Measurements from ENCODE around the gene CERCAM. TPM values are rescaled to one million over a fixed set of nuclear protein-coding genes. Genes with fewer than 3 reads are reported as not detected.

CERCAM gene
- total and polyA plus RNA-seq, 2 of the 13 experiments (the other 11 are each of a cell fraction or from before 2014, with no cell fraction given) = 9.0 to 17.1 TPM

- FAIRE-seq (no peak), DNase-seq (ENCODE audit: low spot score) (no peak), ATAC-seq (no peak)
- H3K79me2 ChIP-seq (ENCODE audit: insufficient read depth, low read length) = no peaks in the 10 kb centered on the region
- no TSS peak for BruUV-seq (replicated peaks)
- peaks cover 7 to 33% of the 10 kb centered on the region in 2 experiments; a peak in 4 of 5 replicates for H3K36me3 ChIP-seq (replicated peaks in 1 of 2; ENCODE audit: control insufficient read depth in 1 of 2, insufficient read depth in 2 of 2, low read length in 2 of 2)
- no peak overlapping the region for H3K9ac ChIP-seq (ENCODE audit: insufficient read depth, low read depth, low read length)
- intact Hi-C loops (cut with micrococcal nuclease; ENCODE audit: unreplicated experiment) (no loop called here), in situ Hi-C loops (cut with HindIII; ENCODE audit: extremely low pct_ligation_motif_present, low pct_unique_long_range_greater_than_20kb) (no loop called here)
- TF ChIP-seq PREB (CRISPR knock-in tag; IDR thresholded peaks at IDR 0.05) = no peak
- TF ChIP-seq TAF15 (IDR thresholded peaks at IDR 0.05; ENCODE audit: low read depth, low read length, poor library complexity, severe bottlenecking) = no peak
- TF ChIP-seq ZNF547 (CRISPR knock-in tag; IDR thresholded peaks at IDR 0.05) = no peak
- TF ChIP-seq RERE (CRISPR knock-in tag; IDR thresholded peaks at IDR 0.05; ENCODE audit: low read depth) = no peak
- no peak for TF ChIP-seq CENPX (CRISPR knock-in tag; IDR thresholded peaks at IDR 0.05)
- no peak for TF ChIP-seq FOXK2 (IDR thresholded peaks at IDR 0.05)
- TF ChIP-seq MEF2D (CRISPR knock-in tag; IDR thresholded peaks at IDR 0.05) = no peak
- TF ChIP-seq HMGXB3 (CRISPR knock-in tag; IDR thresholded peaks at IDR 0.05; ENCODE audit: borderline replicate concordance) = no peak
- no peak for TF ChIP-seq KAT8 (CRISPR knock-in tag; IDR thresholded peaks at IDR 0.05)
- TF ChIP-seq CREB3 (CRISPR knock-in tag; IDR thresholded peaks at IDR 0.05) = no peak
- no peak for TF ChIP-seq MTERF4 (CRISPR knock-in tag; IDR thresholded peaks at IDR 0.05)
- no peak for TF ChIP-seq ZNF44 (CRISPR knock-in tag; IDR thresholded peaks at IDR 0.05)
- no peak for TF ChIP-seq ZNF670 (CRISPR knock-in tag; IDR thresholded peaks at IDR 0.05; ENCODE audit: borderline replicate concordance)
- H3K27me3 ChIP-seq (ENCODE audit: control insufficient read depth in 1 of 2, insufficient read depth in 2 of 2, low read length in 2 of 2) = no peaks in the 10 kb centered on the region
- no peak overlapping the region for H3K4me3 ChIP-seq (replicated peaks in 1 of 3; ENCODE audit: insufficient read depth in 1 of 3, low read depth in 2 of 3, low read length in 3 of 3)
- no peak overlapping the region for H3K4me2 ChIP-seq (ENCODE audit: low read depth, low read length)
- H3K27ac ChIP-seq (ENCODE audit: extremely low read length, insufficient read depth, low read length) = no peak overlapping the region
- H4K20me1 ChIP-seq (ENCODE audit: insufficient read depth, low read length) = no peaks in the 10 kb centered on the region
- WGBS (ENCODE audit: low lambda C conversion rate) = 98% methylated on average over 4 of the region's 5 CpGs
- CTCF ChIA-PET (ENCODE audit: low intra/inter-chr PET ratio, low total read pairs) = no interaction called here
- H2AFZ ChIP-seq (ENCODE audit: low read length) = no peak overlapping the region
- no peaks in the 10 kb centered on the region for H3K9me3 ChIP-seq (ENCODE audit: low read length)
- POLR2A ChIA-PET = no interaction called here
- no peaks in the 10 kb centered on the region for H3K4me1 ChIP-seq (ENCODE audit: insufficient read depth, low read length)
Measured at GRCh38 chr9:128473104-128473503, 52.4 kb downstream of the CERCAM start.

All from HepG2 (cell line).